OCI-LY3 (cell line): ENCODE measurements around the gene ZNF827.

Experiments
- H2AFZ ChIP-seq: fragments of 200-600, 300-600 bp; shearing (Covaris generic); 2 replicates; pipeline ENCODE4 v1.6.0; 2014; ENCODE audit warnings: antibody characterized with exemption, low read depth, low read length
- H3K27ac ChIP-seq: fragments of 200-600, 300-600 bp; sonication (generic); 2 replicates; pipeline ENCODE4 v1.5.1; 2014; ENCODE audit warnings: mild to moderate bottlenecking, low read length, moderate library complexity, mixed read lengths
- H3K27me3 ChIP-seq: fragments of 200-600, 300-600 bp; sonication (generic); 2 replicates; pipeline ENCODE4 v1.6.1; 2014; ENCODE audit warnings: low read depth, low read length, mixed read lengths
- H3K36me3 ChIP-seq: fragments of 200-600, 300-600 bp; sonication (generic); replicated peaks from 2 replicates; pipeline ENCODE3; 2014; ENCODE audit warnings: low read depth, low read length, mixed read lengths
- H3K4me1 ChIP-seq: fragments of 300-600, 200-600 bp; sonication (generic); 2 replicates; pipeline ENCODE4 v1.6.1; 2014; ENCODE audit warnings: low read length, mixed read lengths
- H3K4me2 ChIP-seq: fragments of 200-600, 300-600 bp; sonication (generic); 2 replicates; pipeline ENCODE4 v1.6.1; 2014; ENCODE audit warnings: low read length, mixed read lengths
- H3K4me3 ChIP-seq: fragments of 300-600, 200-600 bp; sonication (generic); 2 replicates; pipeline ENCODE4 v1.5.1; 2014; ENCODE audit warnings: antibody characterized with exemption, mild to moderate bottlenecking, low read length, moderate library complexity
- H3K79me2 ChIP-seq: fragments of 300-600, 200-600 bp; shearing (Covaris generic); 2 replicates; pipeline ENCODE4 v1.6.1; 2014; ENCODE audit warnings: mild to moderate bottlenecking, low read length, mixed read lengths
- H3K9ac ChIP-seq: fragments of 300-600, 200-600 bp; shearing (Covaris generic); 2 replicates; pipeline ENCODE4 v1.6.0; 2014; ENCODE audit warnings: mild to moderate bottlenecking, low read length, moderate library complexity
- H3K9me3 ChIP-seq: fragments of 200-600, 300-600 bp; shearing (Covaris generic); 2 replicates; pipeline ENCODE4 v1.6.1; 2014; ENCODE audit warnings: low read length, mixed read lengths; ENCODE audit not compliant: insufficient read depth
- H4K20me1 ChIP-seq: fragments of 200-600, 300-600 bp; sonication (generic); 2 replicates; pipeline ENCODE4 v1.6.1; 2016; ENCODE audit warnings: low read length, mixed read lengths; ENCODE audit not compliant: insufficient read depth
- EZH2phosphoT487 ChIP-seq: fragments of 200-600 bp; shearing (Covaris generic); IDR thresholded peaks from 2 replicates; pipeline ENCODE4 v1.6.1; 2018; ENCODE audit warnings: antibody characterized with exemption, mixed run types, low read depth
- TF ChIP-seq, protein P1 (sequence below): fragments of 200-600, 300-600 bp; sonication (generic); IDR thresholded peaks from 2 replicates; pipeline ENCODE4 v1.5.1; 2014; ENCODE audit warnings: antibody characterized with exemption, low read length, low read depth

The ZNF827 gene

DNA sequence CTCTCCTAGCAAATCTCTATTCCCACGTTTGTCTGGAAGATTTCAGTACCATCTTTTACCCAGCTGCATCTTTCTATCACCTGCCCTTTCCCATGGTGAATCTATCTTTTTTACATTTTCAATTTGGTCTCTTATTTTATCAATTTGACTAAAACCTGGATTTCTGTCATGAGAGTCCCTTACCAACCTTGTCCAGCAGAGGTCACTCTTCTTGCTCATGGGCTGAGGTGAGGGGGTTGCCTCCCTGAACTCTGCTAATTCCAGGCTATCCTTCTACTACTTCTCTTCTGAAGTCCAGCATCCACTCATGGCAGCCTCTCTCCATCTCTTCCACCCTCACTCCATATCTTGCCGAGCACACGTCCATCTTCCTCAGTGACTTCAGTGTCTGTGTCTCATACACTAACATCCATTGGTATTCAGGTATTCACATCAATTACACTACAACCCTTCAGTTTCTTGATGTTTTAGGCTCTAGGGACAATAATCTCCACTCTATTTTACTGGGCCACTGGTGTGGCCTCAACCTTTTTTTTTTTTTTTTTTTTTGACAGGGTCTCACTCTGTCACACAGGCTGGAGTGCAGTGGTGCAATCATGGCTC, 17.8 kb upstream of the ZNF827 start:
- H3K4me2 ChIP-seq = peak overlapping the region; percentile 58

DNA sequence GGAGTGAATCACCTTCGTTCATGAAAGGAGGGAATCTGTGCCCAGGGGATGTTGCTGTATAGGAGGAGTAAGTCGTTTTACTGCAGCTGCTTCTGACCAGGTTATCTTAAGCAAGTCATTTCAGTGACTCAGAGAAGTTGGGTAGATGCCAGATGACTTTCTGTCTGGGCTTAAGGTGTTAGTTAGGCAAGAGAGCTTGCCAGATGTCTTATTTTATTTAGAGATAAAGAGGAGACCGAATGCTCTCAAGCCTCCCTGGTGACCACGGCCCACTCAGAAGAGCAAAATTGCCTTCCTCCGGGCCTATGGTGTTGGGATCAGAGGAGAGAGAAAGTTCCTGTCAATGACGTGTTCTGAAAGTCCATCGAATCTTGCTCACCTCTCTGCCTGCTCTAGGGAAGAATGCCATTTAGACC, 16.3 kb upstream of the ZNF827 start:
- Histone ChIP-seq H3K27ac (no peak overlapping the region), H3K36me3 (no peaks in the 10 kb centered on the region), H3K79me2 (no peaks in the 10 kb centered on the region), H3K4me1 (peaks cover 9% of the 10 kb centered on the region), H3K4me3 (no peak overlapping the region), H3K9me3 (no peaks in the 10 kb centered on the region), H2AFZ (no peak overlapping the region), H3K27me3 (peaks cover 17% of the 10 kb centered on the region), H3K4me2 (no peak overlapping the region), H3K9ac (no peak overlapping the region), H4K20me1 (no peaks in the 10 kb centered on the region)
- TF ChIP-seq, protein P1, sequence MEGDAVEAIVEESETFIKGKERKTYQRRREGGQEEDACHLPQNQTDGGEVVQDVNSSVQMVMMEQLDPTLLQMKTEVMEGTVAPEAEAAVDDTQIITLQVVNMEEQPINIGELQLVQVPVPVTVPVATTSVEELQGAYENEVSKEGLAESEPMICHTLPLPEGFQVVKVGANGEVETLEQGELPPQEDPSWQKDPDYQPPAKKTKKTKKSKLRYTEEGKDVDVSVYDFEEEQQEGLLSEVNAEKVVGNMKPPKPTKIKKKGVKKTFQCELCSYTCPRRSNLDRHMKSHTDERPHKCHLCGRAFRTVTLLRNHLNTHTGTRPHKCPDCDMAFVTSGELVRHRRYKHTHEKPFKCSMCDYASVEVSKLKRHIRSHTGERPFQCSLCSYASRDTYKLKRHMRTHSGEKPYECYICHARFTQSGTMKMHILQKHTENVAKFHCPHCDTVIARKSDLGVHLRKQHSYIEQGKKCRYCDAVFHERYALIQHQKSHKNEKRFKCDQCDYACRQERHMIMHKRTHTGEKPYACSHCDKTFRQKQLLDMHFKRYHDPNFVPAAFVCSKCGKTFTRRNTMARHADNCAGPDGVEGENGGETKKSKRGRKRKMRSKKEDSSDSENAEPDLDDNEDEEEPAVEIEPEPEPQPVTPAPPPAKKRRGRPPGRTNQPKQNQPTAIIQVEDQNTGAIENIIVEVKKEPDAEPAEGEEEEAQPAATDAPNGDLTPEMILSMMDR = no peak
- no peak for TF ChIP-seq EZH2phosphoT487

More for the DNA sequence above, 17.8 kb upstream of the ZNF827 start:
- H3K9ac ChIP-seq = peak overlapping the region; percentile 24
- H3K9me3 ChIP-seq = no peaks in the 10 kb centered on the region
- no peak for TF ChIP-seq EZH2phosphoT487
- TF ChIP-seq, protein P1 = peak; percentile 99
- H3K4me3 ChIP-seq = peak overlapping the region; percentile 26
- H3K27ac ChIP-seq = no peak overlapping the region
- H3K4me1 ChIP-seq = peaks cover 9% of the 10 kb centered on the region
- no peaks in the 10 kb centered on the region for H3K36me3 ChIP-seq
- H3K79me2 ChIP-seq = no peaks in the 10 kb centered on the region
- peak overlapping the region; percentile 31; the same call in 1 of the 2 replicates for H2AFZ ChIP-seq
- peaks cover 3% of the 10 kb centered on the region for H3K27me3 ChIP-seq
- H4K20me1 ChIP-seq = no peaks in the 10 kb centered on the region

DNA sequence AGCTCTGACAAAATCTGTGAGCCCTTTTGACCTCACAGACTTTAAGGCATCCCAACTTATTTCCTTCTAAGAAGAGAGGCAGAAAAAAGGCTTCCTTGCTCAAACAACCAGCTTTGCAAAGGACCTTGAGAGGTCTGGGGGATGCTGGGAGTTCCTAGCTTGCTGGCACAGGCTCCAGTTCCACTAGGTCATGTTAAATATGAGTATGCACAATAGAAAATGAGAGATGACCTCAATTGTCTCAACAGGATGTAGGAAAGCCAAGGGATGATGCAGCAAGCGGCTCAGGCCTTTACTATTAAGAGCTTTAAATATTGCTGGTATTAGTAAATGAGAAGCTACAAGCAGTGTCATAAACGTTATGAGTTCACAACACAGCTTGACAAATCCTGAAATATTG, 13.3 kb upstream of the ZNF827 start:
- no peaks in the 10 kb centered on the region for H4K20me1 ChIP-seq
- TF ChIP-seq EZH2phosphoT487 = no peak
- TF ChIP-seq, protein P1 = no peak
- H3K9me3 ChIP-seq = no peaks in the 10 kb centered on the region
- H3K27me3 ChIP-seq = peaks cover 47% of the 10 kb centered on the region
- H3K4me1 ChIP-seq = peaks cover 9% of the 10 kb centered on the region
- no peak overlapping the region for H3K27ac ChIP-seq
- H3K79me2 ChIP-seq = no peaks in the 10 kb centered on the region
- no peak overlapping the region for H3K4me3 ChIP-seq
- no peak overlapping the region for H2AFZ ChIP-seq
- H3K9ac ChIP-seq = no peak overlapping the region
- H3K36me3 ChIP-seq = no peaks in the 10 kb centered on the region
- no peak overlapping the region for H3K4me2 ChIP-seq

DNA sequence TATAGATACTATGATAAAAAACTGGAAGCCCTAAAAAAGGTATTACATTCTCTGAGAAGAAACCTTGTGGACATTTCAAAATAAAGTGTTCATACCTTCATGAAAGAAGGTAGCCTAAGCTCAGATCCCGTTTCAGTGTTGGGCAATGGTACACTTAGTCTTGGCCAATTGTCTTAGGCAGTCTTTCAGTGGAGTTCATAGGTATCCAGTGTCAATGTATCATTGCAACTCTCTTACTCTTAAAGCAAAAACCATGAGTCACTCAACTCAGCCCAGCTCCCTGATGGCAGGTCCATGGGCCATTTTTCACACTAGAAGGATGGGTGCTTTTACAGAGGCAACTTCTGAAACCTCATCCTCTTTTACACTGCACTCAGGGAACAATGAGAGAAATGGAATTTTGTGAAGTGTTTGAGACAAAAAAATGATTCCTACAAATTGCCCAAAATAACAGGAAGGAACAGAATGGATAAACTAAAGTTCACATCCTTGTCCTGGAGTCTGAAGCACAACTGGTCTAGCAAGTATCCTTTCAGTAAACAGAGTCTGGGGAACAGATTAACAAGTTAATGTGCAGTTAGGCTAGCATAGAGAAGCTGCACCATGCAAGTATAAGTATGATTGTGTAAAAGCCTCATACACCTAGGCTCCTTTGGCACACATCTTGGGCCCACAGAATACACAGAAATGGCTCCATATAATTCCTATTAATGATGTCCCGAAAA, 7.0 kb upstream of the ZNF827 start:
- H3K9ac ChIP-seq = no peak overlapping the region
- H4K20me1 ChIP-seq = no peaks in the 10 kb centered on the region
- TF ChIP-seq, protein P1 = no peak
- no peak for TF ChIP-seq EZH2phosphoT487
- peaks cover 56% of the 10 kb centered on the region for H3K27me3 ChIP-seq
- no peaks in the 10 kb centered on the region for H3K4me1 ChIP-seq
- no peak overlapping the region for H2AFZ ChIP-seq
- no peak overlapping the region for H3K4me2 ChIP-seq
- H3K27ac ChIP-seq = no peak overlapping the region
- H3K4me3 ChIP-seq = no peak overlapping the region
- no peaks in the 10 kb centered on the region for H3K9me3 ChIP-seq
- no peaks in the 10 kb centered on the region for H3K36me3 ChIP-seq
- H3K79me2 ChIP-seq = no peaks in the 10 kb centered on the region
